ENCODE data around the gene DGKZ. TPM values are rescaled to one million over a fixed set of nuclear protein-coding genes. Genes with fewer than 3 reads are reported as not detected.

Gene DGKZ
- total RNA-seq, 1 donor from 2014 or later, result 78.8 TPM

GRCh38 chr11:46326813-46327416, 20.3 kb upstream of the DGKZ start:
- Histone ChIP-seq H3K4me3 (no peak overlapping the region), H3K36me3 (no peaks in the 10 kb centered on the region), H3K27ac (no peak overlapping the region), H3K9me3 (no peaks in the 10 kb centered on the region), H3K27me3 (no peaks in the 10 kb centered on the region), H3K4me1 (no peaks in the 10 kb centered on the region)
- TF ChIP-seq POLR2AphosphoS5 (IDR thresholded peaks at IDR 0.05; ENCODE audit: insufficient read depth in 1 of 2, low read depth in 1 of 2) (no peak), CTCF (IDR thresholded peaks at IDR 0.05) (no peak), POLR2A (IDR thresholded peaks at IDR 0.05) (no peak)
- intact Hi-C loops (cut with DNase I), result no loop called here
- no peak for DNase-seq (ENCODE audit: extremely low spot score in 2 of 2)

- Histone ChIP-seq H3K4me1 (peaks cover 8% of the 10 kb centered on the region), H3K36me3 (no peaks in the 10 kb centered on the region), H3K27ac (no peak overlapping the region), H3K4me3 (no peak overlapping the region), H3K27me3 (peaks cover 5% of the 10 kb centered on the region), H3K9me3 (no peaks in the 10 kb centered on the region)
- DNase-seq (ENCODE audit: extremely low spot score in 2 of 2), result no peak
- intact Hi-C loops (cut with DNase I), result no loop called here
- TF ChIP-seq CTCF (IDR thresholded peaks at IDR 0.05) (no peak), POLR2AphosphoS5 (IDR thresholded peaks at IDR 0.05; ENCODE audit: insufficient read depth in 1 of 2, low read depth in 1 of 2) (no peak), POLR2A (IDR thresholded peaks at IDR 0.05) (no peak)
Observed at GRCh38 chr11:46327829-46328228, 19.4 kb upstream of the DGKZ start.

GRCh38 chr11:46330154-46330553, 17.1 kb upstream of the DGKZ start:
- peaks cover 12% of the 10 kb centered on the region for H3K27me3 ChIP-seq
- H3K27ac ChIP-seq, result no peak overlapping the region
- intact Hi-C loops (cut with DNase I), result no loop called here
- H3K4me1 ChIP-seq, result peaks cover 17% of the 10 kb centered on the region
- TF ChIP-seq POLR2A (IDR thresholded peaks at IDR 0.05) (no peak), POLR2AphosphoS5 (IDR thresholded peaks at IDR 0.05; ENCODE audit: insufficient read depth in 1 of 2, low read depth in 1 of 2) (no peak), CTCF (IDR thresholded peaks at IDR 0.05) (no peak)
- no peaks in the 10 kb centered on the region for H3K36me3 ChIP-seq
- H3K4me3 ChIP-seq, result no peak overlapping the region
- DNase-seq (ENCODE audit: extremely low spot score in 2 of 2), result no peak
- no peaks in the 10 kb centered on the region for H3K9me3 ChIP-seq

- Histone ChIP-seq H3K27me3 (peaks cover 12% of the 10 kb centered on the region), H3K4me1 (peaks cover 17% of the 10 kb centered on the region), H3K9me3 (no peaks in the 10 kb centered on the region), H3K36me3 (no peaks in the 10 kb centered on the region), H3K27ac (no peak overlapping the region), H3K4me3 (no peak overlapping the region)
- intact Hi-C loops (cut with DNase I), result no loop called here
- no peak for TF ChIP-seq POLR2AphosphoS5 (IDR thresholded peaks at IDR 0.05; ENCODE audit: insufficient read depth in 1 of 2, low read depth in 1 of 2)
- TF ChIP-seq POLR2A (IDR thresholded peaks at IDR 0.05), result no peak
- TF ChIP-seq CTCF (IDR thresholded peaks at IDR 0.05), result no peak
- no peak for DNase-seq (ENCODE audit: extremely low spot score in 2 of 2)
Observed at GRCh38 chr11:46330563-46331281, 16.5 kb upstream of the DGKZ start.

Data from vagina (tissue), 2 donors.